ENCODE measurements around the gene NID2. TPM values are rescaled to one million over a fixed set of nuclear protein-coding genes. Genes with fewer than 3 reads are reported as not detected.

NID2 gene
- total and polyA plus RNA-seq, 10 donors = 0.33 to 10.8 (median 3.4) TPM

- intact Hi-C loops (cut with DNase I; ENCODE audit: low total_unique reads) = no loop called here
- no peaks in the 10 kb centered on the region for H3K27me3 ChIP-seq (replicated peaks in 1 of 7)
These were observed 42.7 kb upstream of the NID2 start for GRCh38 chr14:52111583-52111982.

GRCh38 chr14:52110441-52111086, 41.7 kb upstream of the NID2 start:
- intact Hi-C loops (cut with DNase I; ENCODE audit: low total_unique reads) = no loop called here
- no peak for DNase-seq
- WGBS, 5 donors = 72 to 92% (median 80%) methylated on average over 5 of the region's 5 CpGs

More at GRCh38 chr14:52111583-52111982, 42.7 kb upstream of the NID2 start:
- WGBS, 5 donors = 91 to 95% (median 93%) methylated on average over 4 of the region's 4 CpGs
- H3K9me3 ChIP-seq = no peaks in the 10 kb centered on the region
- no peaks in the 10 kb centered on the region for H3K4me1 ChIP-seq
- no peak for DNase-seq
- TF ChIP-seq CTCF (IDR thresholded peaks at IDR 0.05 in 8 of 11, conservative IDR thresholded peaks at IDR 0.05 in 3 of 11) = no peak
- no peak for TF ChIP-seq POLR2AphosphoS5 (IDR thresholded peaks at IDR 0.05)
- no peak for TF ChIP-seq POLR2A (IDR thresholded peaks at IDR 0.05)
- H3K4me3 ChIP-seq = no peak overlapping the region
- H3K27ac ChIP-seq = no peak overlapping the region
- H3K36me3 ChIP-seq = no peaks in the 10 kb centered on the region

GRCh38 chr14:52108823-52109222, 40.0 kb upstream of the NID2 start:
- no peak overlapping the region for H3K4me3 ChIP-seq
- 70 to 97% (median 91%) methylated on average over 1 of the region's 1 CpG for WGBS, 5 donors
- intact Hi-C loops (cut with DNase I; ENCODE audit: low total_unique reads) = no loop called here
- no peak for DNase-seq
- no peaks in the 10 kb centered on the region for H3K27me3 ChIP-seq (replicated peaks in 1 of 7)
- no peak overlapping the region for H3K27ac ChIP-seq
- H3K36me3 ChIP-seq = no peaks in the 10 kb centered on the region
- no peaks in the 10 kb centered on the region for H3K9me3 ChIP-seq
- TF ChIP-seq POLR2AphosphoS5 (IDR thresholded peaks at IDR 0.05) (no peak), POLR2A (IDR thresholded peaks at IDR 0.05) (no peak), CTCF (IDR thresholded peaks at IDR 0.05 in 8 of 11, conservative IDR thresholded peaks at IDR 0.05 in 3 of 11) (no peak)
- no peaks in the 10 kb centered on the region for H3K4me1 ChIP-seq

More at GRCh38 chr14:52110441-52111086, 41.7 kb upstream of the NID2 start:
- no peak overlapping the region for H3K4me3 ChIP-seq
- no peaks in the 10 kb centered on the region for H3K9me3 ChIP-seq
- H3K27me3 ChIP-seq (replicated peaks in 1 of 7) = no peaks in the 10 kb centered on the region
- TF ChIP-seq CTCF (IDR thresholded peaks at IDR 0.05 in 8 of 11, conservative IDR thresholded peaks at IDR 0.05 in 3 of 11) (no peak), POLR2A (IDR thresholded peaks at IDR 0.05) (no peak), POLR2AphosphoS5 (IDR thresholded peaks at IDR 0.05) (no peak)
- H3K27ac ChIP-seq = no peak overlapping the region
- no peaks in the 10 kb centered on the region for H3K36me3 ChIP-seq
- H3K4me1 ChIP-seq = no peaks in the 10 kb centered on the region

- DNase-seq = no peak
- H3K4me1 ChIP-seq = no peaks in the 10 kb centered on the region
- H3K27ac ChIP-seq = no peak overlapping the region
- TF ChIP-seq POLR2AphosphoS5 (IDR thresholded peaks at IDR 0.05) (no peak), POLR2A (IDR thresholded peaks at IDR 0.05) (no peak), CTCF (IDR thresholded peaks at IDR 0.05 in 8 of 11, conservative IDR thresholded peaks at IDR 0.05 in 3 of 11) (no peak)
- no peaks in the 10 kb centered on the region for H3K9me3 ChIP-seq
- 82 to 92% (median 92%) methylated on average over 5 of the region's 5 CpGs for WGBS, 5 donors
- H3K36me3 ChIP-seq = no peaks in the 10 kb centered on the region
- no peaks in the 10 kb centered on the region for H3K27me3 ChIP-seq (replicated peaks in 1 of 7)
- intact Hi-C loops (cut with DNase I; ENCODE audit: low total_unique reads) = no loop called here
- no peak overlapping the region for H3K4me3 ChIP-seq
These were observed 38.0 kb upstream of the NID2 start for GRCh38 chr14:52106840-52107239.

Data from spleen (tissue), 11 donors.